ENCODE data around the gene TTC28. TPM values are rescaled to one million over a fixed set of nuclear protein-coding genes. Genes with fewer than 3 reads are reported as not detected.

The TTC28 gene
- total and polyA plus RNA-seq, 2 donors: 2.0 to 5.5 TPM

DNA sequence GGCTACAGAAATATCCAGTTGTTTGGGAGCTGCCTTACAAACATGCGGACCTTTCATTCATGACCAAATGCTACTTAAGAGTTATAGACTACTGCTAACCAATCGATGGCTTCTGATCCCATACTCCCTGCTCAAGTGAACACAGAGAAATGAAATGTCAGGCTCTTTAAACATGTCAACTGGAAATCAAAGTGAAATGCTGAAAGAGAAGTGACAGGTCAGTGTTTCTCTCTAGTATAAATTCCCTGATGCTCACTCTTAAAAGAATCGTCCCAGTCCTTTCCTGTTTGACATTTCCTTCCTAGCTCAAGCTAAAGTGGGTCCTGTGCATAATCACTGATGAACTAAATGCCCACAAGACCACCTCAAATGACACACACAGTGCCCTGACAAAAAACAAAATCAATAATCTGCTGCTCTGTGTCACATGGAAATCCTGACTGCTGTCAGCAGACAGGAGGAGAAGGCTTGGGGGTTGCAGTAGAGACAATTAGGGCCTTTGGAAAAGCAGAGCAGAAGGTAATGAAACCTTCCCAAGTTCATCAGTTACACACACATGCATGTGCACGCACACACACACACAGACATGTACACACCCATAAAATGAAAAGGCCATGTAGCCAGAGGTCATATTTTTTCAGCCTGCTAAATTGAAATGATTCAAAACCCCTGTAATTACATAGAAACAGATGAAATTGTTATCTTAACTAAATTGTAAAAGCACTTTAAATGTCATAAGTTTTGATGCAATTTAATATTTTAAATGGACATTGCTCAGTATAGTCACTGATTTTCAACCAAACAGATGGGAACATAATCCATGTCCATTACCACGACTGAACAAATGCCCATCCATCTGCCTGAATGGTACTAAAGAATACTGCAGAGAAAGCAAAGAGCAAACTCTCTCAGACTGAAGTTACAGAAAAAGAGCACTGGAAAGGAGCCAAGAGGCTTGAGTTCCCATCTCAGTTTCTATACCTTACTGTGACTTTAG is 330.7 kb downstream of the TTC28 start:
- Histone ChIP-seq H3K36me3 (ENCODE audit: control insufficient read depth in 2 of 2, insufficient read depth in 2 of 2, low read length in 1 of 2) (no peaks in the 10 kb centered on the region), H3K4me1 (ENCODE audit: control insufficient read depth in 2 of 2, insufficient read depth in 2 of 2, low read length in 2 of 2) (no peaks in the 10 kb centered on the region), H3K27ac (ENCODE audit: low read depth in 1 of 2, low read length in 1 of 2) (no peak overlapping the region), H3K9me3 (ENCODE audit: control insufficient read depth in 2 of 2, insufficient read depth in 1 of 2, low read length in 1 of 2) (no peaks in the 10 kb centered on the region), H3K27me3 (ENCODE audit: control insufficient read depth in 2 of 2, insufficient read depth in 1 of 2, low read length in 1 of 2) (no peaks in the 10 kb centered on the region), H3K4me3 (ENCODE audit: low read length in 2 of 2) (no peak overlapping the region)
- DNase-seq (ENCODE audit: low read depth in 6 of 9, low spot score in 9 of 9): no peak
- WGBS: 70% methylated on average over 5 of the region's 5 CpGs

DNA sequence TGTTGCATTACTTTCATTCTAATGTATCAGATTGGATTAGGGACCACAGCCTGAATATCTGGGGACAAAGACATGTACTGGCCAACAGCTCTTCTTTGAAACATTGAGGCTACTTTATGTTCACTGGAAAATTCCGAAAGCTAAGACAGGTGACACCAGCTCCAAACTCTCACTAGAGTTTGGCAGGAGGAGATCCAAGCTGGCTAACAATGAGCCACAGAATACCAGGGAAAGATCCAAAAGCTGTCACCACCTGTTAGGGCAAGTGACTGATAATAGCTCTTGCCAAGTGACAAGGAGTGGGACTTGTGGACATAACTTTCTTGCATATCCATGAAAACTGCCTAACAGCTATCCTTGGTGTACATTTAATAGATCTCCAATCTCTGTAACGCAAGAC is 333.3 kb downstream of the TTC28 start:
- H3K27ac ChIP-seq (ENCODE audit: low read depth in 1 of 2, low read length in 1 of 2): no peak overlapping the region
- H3K36me3 ChIP-seq (ENCODE audit: control insufficient read depth in 2 of 2, insufficient read depth in 2 of 2, low read length in 1 of 2): no peaks in the 10 kb centered on the region
- no peaks in the 10 kb centered on the region for H3K9me3 ChIP-seq (ENCODE audit: control insufficient read depth in 2 of 2, insufficient read depth in 1 of 2, low read length in 1 of 2)
- no peak for DNase-seq (ENCODE audit: low read depth in 6 of 9, low spot score in 9 of 9)
- H3K4me1 ChIP-seq (ENCODE audit: control insufficient read depth in 2 of 2, insufficient read depth in 2 of 2, low read length in 2 of 2): no peaks in the 10 kb centered on the region
- H3K27me3 ChIP-seq (ENCODE audit: control insufficient read depth in 2 of 2, insufficient read depth in 1 of 2, low read length in 1 of 2): no peaks in the 10 kb centered on the region
- WGBS: 98% methylated on average over 2 of the region's 2 CpGs
- no peak overlapping the region for H3K4me3 ChIP-seq (ENCODE audit: low read length in 2 of 2)

DNA sequence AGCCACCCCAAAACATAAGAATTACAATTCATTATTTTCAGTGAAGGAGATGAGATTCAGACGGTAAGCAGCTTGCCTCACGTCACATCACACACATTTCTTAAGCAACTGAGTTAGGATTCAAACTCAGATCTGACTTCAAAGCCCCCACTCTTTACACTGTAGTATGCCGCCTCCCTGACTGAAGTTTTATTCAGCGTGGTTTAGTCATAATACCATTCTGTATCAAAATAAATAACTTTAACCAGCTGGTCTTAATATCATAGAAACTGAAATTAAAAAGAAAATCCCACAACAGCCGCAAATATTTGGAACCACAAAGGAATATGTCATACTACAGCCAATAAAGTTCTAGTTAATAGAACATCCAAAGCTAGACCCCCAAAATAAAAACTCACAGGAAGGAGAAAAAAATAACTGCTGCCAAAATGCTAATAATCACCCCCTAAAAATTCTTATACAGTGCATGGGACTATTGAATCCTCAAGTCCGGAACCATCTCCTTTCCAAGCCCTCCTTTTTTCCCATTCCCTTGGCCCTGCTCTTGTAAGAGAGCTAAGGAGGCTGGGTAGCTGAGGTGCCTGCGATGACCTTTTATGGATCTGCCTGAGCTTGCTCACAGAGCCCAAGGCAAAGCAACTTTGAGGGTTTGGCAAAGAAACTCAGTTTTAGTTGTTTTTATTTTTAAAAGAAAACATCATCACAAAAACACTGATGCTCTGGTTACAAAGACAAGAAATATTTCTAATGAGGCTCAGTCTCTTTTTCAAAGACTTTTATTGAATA is 334.5 kb downstream of the TTC28 start:
- H3K36me3 ChIP-seq (ENCODE audit: control insufficient read depth in 2 of 2, insufficient read depth in 2 of 2, low read length in 1 of 2): no peaks in the 10 kb centered on the region
- no peaks in the 10 kb centered on the region for H3K9me3 ChIP-seq (ENCODE audit: control insufficient read depth in 2 of 2, insufficient read depth in 1 of 2, low read length in 1 of 2)
- H3K4me1 ChIP-seq (ENCODE audit: control insufficient read depth in 2 of 2, insufficient read depth in 2 of 2, low read length in 2 of 2): no peaks in the 10 kb centered on the region
- WGBS: 96% methylated on average over 7 of the region's 7 CpGs
- no peak overlapping the region for H3K27ac ChIP-seq (ENCODE audit: low read depth in 1 of 2, low read length in 1 of 2)
- no peak for DNase-seq (ENCODE audit: low read depth in 6 of 9, low spot score in 9 of 9)
- H3K4me3 ChIP-seq (ENCODE audit: low read length in 2 of 2): no peak overlapping the region
- no peaks in the 10 kb centered on the region for H3K27me3 ChIP-seq (ENCODE audit: control insufficient read depth in 2 of 2, insufficient read depth in 1 of 2, low read length in 1 of 2)

DNA sequence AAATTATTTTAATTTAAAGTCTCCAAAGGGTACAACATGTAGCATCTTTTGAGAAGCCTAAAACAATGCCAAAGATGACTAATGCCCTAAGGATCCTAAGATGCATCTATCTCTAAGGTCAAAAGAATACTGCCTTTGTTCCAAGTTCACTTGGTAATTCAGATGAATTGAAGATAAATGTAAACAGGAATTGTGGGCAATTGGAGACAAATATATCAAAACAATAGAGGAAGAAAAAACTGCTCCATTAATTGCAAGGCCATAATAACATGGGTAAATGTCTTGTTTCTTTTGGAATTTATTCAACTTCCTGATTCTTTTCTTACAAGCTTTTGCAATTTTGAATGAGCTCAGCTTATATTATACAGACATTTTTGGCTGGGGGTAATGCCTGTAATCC is 338.6 kb downstream of the TTC28 start:
- Histone ChIP-seq H3K9me3 (ENCODE audit: control insufficient read depth in 2 of 2, insufficient read depth in 1 of 2, low read length in 1 of 2) (no peaks in the 10 kb centered on the region), H3K36me3 (ENCODE audit: control insufficient read depth in 2 of 2, insufficient read depth in 2 of 2, low read length in 1 of 2) (no peaks in the 10 kb centered on the region), H3K27me3 (ENCODE audit: control insufficient read depth in 2 of 2, insufficient read depth in 1 of 2, low read length in 1 of 2) (no peaks in the 10 kb centered on the region), H3K27ac (ENCODE audit: low read depth in 1 of 2, low read length in 1 of 2) (no peak overlapping the region), H3K4me3 (ENCODE audit: low read length in 2 of 2) (no peak overlapping the region), H3K4me1 (ENCODE audit: control insufficient read depth in 2 of 2, insufficient read depth in 2 of 2, low read length in 2 of 2) (no peaks in the 10 kb centered on the region)
- DNase-seq (ENCODE audit: low read depth in 6 of 9, low spot score in 9 of 9): no peak

DNA sequence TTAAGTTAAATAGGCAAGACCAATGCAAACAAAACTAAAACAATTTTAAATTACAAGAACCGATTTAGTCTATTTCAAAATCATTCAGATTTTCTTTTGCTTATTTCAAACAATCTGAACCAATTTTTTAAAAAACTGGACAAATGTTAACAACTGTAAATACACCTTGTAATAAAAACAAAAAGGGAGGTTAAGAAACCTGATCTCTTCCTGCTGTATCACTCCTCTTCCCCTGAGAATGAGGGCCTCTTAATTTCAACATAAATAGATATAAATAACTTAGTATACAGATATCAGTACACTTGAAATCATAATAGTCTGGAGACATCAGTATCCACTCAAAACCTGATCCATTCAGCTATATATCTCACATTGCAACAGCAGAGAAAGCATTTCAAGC is 346.6 kb downstream of the TTC28 start:
- Histone ChIP-seq H3K27me3 (ENCODE audit: control insufficient read depth in 2 of 2, insufficient read depth in 1 of 2, low read length in 1 of 2) (no peaks in the 10 kb centered on the region), H3K4me1 (ENCODE audit: control insufficient read depth in 2 of 2, insufficient read depth in 2 of 2, low read length in 2 of 2) (no peaks in the 10 kb centered on the region), H3K9me3 (ENCODE audit: control insufficient read depth in 2 of 2, insufficient read depth in 1 of 2, low read length in 1 of 2) (no peaks in the 10 kb centered on the region), H3K4me3 (ENCODE audit: low read length in 2 of 2) (no peak overlapping the region), H3K27ac (ENCODE audit: low read depth in 1 of 2, low read length in 1 of 2) (no peak overlapping the region), H3K36me3 (ENCODE audit: control insufficient read depth in 2 of 2, insufficient read depth in 2 of 2, low read length in 1 of 2) (no peaks in the 10 kb centered on the region)
- 92% methylated on average over 1 of the region's 1 CpG for WGBS
- no peak for DNase-seq (ENCODE audit: low read depth in 6 of 9, low spot score in 9 of 9)

DNA sequence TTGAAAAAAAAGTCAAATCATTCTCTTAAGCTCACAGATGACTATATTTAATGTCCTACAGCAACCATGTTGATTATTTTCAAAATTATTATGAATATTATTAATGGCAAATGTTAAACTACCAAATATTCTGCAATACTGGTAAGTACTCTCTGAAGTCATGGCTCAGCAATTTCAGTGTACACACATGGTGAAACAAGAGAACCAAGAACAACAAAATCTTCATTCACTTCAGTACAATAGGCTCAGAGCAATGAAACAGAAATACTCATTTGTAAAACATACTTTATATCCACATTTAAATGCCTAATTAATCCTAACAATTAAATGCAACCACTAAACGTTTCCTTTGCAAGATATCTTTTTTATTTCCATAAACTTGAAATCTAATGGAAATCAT is 347.2 kb downstream of the TTC28 start:
- Histone ChIP-seq H3K36me3 (ENCODE audit: control insufficient read depth in 2 of 2, insufficient read depth in 2 of 2, low read length in 1 of 2) (no peaks in the 10 kb centered on the region), H3K27ac (ENCODE audit: low read depth in 1 of 2, low read length in 1 of 2) (no peak overlapping the region), H3K9me3 (ENCODE audit: control insufficient read depth in 2 of 2, insufficient read depth in 1 of 2, low read length in 1 of 2) (no peaks in the 10 kb centered on the region), H3K4me1 (ENCODE audit: control insufficient read depth in 2 of 2, insufficient read depth in 2 of 2, low read length in 2 of 2) (no peaks in the 10 kb centered on the region), H3K4me3 (ENCODE audit: low read length in 2 of 2) (no peak overlapping the region), H3K27me3 (ENCODE audit: control insufficient read depth in 2 of 2, insufficient read depth in 1 of 2, low read length in 1 of 2) (no peaks in the 10 kb centered on the region)
- DNase-seq (ENCODE audit: low read depth in 6 of 9, low spot score in 9 of 9): no peak
- 90% methylated on average over 1 of the region's 1 CpG for WGBS

DNA sequence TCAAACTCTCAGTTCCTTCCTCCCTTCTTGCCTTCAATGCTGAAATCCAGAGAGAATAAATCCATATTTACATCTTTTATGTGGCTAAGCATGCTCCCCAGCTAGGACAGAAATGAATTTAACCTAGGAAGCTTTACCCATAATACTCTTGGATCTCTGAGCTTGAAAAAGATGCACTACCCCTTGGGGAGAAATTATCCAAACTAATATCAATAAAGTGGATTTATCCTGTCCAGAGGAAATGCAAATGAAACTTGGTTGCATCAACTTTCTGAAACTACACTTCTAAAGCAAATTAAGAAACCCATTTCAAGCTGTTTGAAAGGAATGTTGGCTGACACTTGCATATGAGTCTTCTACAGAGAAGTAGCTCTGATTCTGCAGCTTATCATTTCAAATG is 347.9 kb downstream of the TTC28 start:
- Histone ChIP-seq H3K27ac (ENCODE audit: low read depth in 1 of 2, low read length in 1 of 2) (no peak overlapping the region), H3K4me3 (ENCODE audit: low read length in 2 of 2) (no peak overlapping the region), H3K27me3 (ENCODE audit: control insufficient read depth in 2 of 2, insufficient read depth in 1 of 2, low read length in 1 of 2) (no peaks in the 10 kb centered on the region), H3K4me1 (ENCODE audit: control insufficient read depth in 2 of 2, insufficient read depth in 2 of 2, low read length in 2 of 2) (no peaks in the 10 kb centered on the region), H3K9me3 (ENCODE audit: control insufficient read depth in 2 of 2, insufficient read depth in 1 of 2, low read length in 1 of 2) (no peaks in the 10 kb centered on the region), H3K36me3 (ENCODE audit: control insufficient read depth in 2 of 2, insufficient read depth in 2 of 2, low read length in 1 of 2) (no peaks in the 10 kb centered on the region)
- DNase-seq (ENCODE audit: low read depth in 6 of 9, low spot score in 9 of 9): no peak

DNA sequence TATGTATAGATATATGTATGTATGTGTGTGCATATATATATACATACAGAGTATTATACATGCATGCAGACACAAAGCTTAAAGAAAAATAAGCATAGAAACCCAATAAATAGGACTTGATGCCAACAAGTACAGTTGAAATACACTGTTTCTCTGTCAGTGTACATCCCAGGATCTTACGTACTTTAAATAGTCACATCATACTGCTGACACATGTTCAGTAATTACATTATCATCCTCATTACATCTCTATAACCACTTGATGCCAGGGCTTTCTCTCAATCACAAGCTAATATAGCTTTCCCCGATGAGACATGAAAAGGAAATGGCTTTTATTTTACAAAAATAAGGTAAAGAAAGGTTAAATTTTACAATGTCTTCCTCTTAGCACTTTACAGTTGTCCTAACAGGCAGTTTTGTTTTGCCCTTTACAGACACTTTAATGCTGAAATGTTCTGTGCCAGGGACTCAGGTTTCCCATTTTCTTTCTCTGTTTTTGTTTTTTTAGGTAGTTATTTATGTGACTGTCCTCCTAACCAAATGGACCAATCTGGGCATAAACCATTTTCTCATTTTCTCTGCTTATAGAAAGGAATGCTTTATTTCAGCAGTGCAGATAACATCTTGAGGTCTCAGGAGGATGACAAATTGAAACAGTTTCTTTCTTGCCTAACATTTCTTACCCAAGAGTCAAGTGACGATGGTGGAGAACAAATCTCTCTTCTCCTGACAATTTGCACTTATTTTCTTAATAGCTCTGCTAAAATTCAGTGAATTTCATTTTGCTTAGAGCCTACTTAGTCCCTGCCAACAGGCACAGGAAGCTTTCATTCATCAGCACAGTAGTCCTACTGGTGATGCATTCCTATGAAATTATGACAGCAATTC is 350.2 kb downstream of the TTC28 start:
- no peak overlapping the region for H3K4me3 ChIP-seq (ENCODE audit: low read length in 2 of 2)
- WGBS: 95% methylated on average over 3 of the region's 3 CpGs
- DNase-seq (ENCODE audit: low read depth in 6 of 9, low spot score in 9 of 9): no peak
- no peaks in the 10 kb centered on the region for H3K4me1 ChIP-seq (ENCODE audit: control insufficient read depth in 2 of 2, insufficient read depth in 2 of 2, low read length in 2 of 2)
- no peaks in the 10 kb centered on the region for H3K36me3 ChIP-seq (ENCODE audit: control insufficient read depth in 2 of 2, insufficient read depth in 2 of 2, low read length in 1 of 2)
- H3K27me3 ChIP-seq (ENCODE audit: control insufficient read depth in 2 of 2, insufficient read depth in 1 of 2, low read length in 1 of 2): no peaks in the 10 kb centered on the region
- no peak overlapping the region for H3K27ac ChIP-seq (ENCODE audit: low read depth in 1 of 2, low read length in 1 of 2)
- no peaks in the 10 kb centered on the region for H3K9me3 ChIP-seq (ENCODE audit: control insufficient read depth in 2 of 2, insufficient read depth in 1 of 2, low read length in 1 of 2)

Data from thymus (tissue), 11 donors.